GM10266 (cell line): ENCODE measurements around the gene RPS2.
"Not testable (repeated sequence)": the region's sequence is repeated elsewhere in the genome, so short reads cannot be mapped to it uniquely, and the experiment has no call there.

ENCODE experiments used
- DNase-seq: peaks from one replicate; pipeline ENCODE4 v3.0.0; 2012; ENCODE audit errors: extremely low spot score
- TF ChIP-seq, protein P1 (sequence below): IDR thresholded peaks from 2 replicates; pipeline ENCODE4 v1.5.1; 2012; ENCODE audit warnings: mild to moderate bottlenecking, low read depth; ENCODE audit not compliant: control insufficient read depth, insufficient read depth; ENCODE audit errors: missing control alignments

The RPS2 gene

DNA sequence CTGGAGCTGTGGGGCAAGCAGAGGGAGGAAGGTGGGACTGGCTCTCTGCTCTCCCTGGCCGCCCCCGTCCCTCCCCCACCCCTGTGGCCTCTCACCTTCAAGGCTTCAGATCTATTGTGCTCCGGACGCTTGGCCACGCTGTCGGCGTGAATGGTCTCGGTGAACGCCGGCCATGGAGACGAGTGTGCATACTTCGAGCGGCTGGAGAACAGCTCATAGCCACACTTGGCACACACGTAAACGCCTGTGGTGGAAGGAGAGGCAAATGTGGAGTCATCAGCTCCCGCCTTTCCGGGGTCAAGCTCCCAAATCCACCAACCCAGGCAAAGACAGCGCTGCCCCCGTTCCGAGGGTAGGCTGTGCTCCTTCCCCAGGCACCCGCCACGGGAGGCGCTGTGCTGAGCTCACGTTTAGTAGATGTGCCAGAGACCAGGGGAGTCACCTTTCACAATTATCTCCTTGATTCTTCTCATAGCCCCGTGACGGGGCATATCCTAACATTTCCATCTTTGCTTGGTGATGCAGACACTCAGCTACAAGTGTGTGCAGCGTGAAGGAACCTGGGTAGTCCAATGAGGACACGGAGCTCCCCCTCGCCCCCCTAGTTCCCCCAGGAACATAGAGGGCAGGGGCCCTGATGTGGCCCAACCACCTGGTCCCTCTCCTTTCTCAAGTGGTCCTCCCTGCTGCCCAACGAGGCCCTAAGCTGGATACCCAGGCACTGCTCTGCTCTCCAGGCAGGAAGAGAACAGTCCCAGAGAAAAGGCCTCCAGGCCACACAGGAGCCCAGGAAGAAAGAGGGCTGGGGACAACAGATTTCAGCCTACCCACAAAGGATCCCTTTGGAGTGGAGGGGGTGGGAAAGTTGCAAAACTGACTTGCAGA lies 23.2 kb downstream of the RPS2 start:
- TF ChIP-seq, protein P1, sequence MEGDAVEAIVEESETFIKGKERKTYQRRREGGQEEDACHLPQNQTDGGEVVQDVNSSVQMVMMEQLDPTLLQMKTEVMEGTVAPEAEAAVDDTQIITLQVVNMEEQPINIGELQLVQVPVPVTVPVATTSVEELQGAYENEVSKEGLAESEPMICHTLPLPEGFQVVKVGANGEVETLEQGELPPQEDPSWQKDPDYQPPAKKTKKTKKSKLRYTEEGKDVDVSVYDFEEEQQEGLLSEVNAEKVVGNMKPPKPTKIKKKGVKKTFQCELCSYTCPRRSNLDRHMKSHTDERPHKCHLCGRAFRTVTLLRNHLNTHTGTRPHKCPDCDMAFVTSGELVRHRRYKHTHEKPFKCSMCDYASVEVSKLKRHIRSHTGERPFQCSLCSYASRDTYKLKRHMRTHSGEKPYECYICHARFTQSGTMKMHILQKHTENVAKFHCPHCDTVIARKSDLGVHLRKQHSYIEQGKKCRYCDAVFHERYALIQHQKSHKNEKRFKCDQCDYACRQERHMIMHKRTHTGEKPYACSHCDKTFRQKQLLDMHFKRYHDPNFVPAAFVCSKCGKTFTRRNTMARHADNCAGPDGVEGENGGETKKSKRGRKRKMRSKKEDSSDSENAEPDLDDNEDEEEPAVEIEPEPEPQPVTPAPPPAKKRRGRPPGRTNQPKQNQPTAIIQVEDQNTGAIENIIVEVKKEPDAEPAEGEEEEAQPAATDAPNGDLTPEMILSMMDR = no peak
- DNase-seq = no peak

DNA sequence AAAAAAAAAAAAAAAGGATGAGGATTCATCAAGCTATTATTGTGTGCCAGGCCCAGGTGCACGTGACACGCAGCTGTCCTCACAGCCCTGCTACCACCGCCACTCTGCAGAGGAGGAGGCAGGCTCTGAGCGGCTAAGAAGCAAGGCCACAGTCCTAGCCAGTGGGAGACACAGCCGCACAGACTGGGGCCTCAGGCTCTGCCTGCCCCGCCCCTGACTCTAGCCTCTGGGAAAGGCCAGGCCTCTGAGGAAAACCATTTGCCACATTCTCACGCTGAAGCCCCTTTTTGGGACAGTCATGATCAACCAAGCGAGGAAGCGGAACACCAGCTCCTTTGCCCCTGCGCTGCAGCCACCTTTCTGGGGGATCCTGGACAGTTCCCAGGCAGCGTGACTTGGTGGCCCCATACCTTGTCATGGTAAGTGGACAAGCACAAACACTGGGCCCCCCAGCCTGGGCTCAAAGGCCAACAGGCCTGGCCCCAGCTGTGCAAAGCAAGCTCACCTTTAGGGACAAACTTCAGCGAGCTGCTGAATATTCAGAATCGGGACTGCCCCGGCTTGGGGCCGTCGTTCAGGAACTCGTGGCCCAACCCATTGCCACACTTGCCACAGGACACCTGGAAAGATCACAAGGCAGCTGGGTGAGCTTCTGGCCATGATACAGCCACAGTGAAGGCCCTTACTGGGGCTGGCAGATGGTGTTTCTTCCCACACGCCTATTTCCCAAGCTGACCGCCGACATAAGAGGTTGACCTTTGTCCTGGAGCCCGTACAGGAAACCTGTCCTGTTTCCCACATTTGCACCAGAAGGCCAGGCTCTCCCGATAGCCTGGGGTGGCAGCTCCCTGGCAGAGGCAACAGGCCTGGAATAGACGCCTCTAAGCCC lies 24.1 kb downstream of the RPS2 start:
- no peak for DNase-seq

GRCh38 chr16:1939833-1940232 lies 24.8 kb downstream of the RPS2 start:
- DNase-seq = not testable (repeated sequence)

More for the DNA sequence above, 24.1 kb downstream of the RPS2 start:
- TF ChIP-seq, protein P1 = no peak

GRCh38 chr16:1938910-1939309 lies 25.7 kb downstream of the RPS2 start:
- TF ChIP-seq, protein P1 = no peak
- DNase-seq = no peak

- DNase-seq = no peak
Measured at GRCh38 chr16:1938316-1938715, 26.3 kb downstream of the RPS2 start.

GRCh38 chr16:1936945-1937479 lies 27.6 kb downstream of the RPS2 start:
- TF ChIP-seq, protein P1 = no peak
- no peak for DNase-seq

More at GRCh38 chr16:1938316-1938715, 26.3 kb downstream of the RPS2 start:
- TF ChIP-seq, protein P1 = no peak

DNA sequence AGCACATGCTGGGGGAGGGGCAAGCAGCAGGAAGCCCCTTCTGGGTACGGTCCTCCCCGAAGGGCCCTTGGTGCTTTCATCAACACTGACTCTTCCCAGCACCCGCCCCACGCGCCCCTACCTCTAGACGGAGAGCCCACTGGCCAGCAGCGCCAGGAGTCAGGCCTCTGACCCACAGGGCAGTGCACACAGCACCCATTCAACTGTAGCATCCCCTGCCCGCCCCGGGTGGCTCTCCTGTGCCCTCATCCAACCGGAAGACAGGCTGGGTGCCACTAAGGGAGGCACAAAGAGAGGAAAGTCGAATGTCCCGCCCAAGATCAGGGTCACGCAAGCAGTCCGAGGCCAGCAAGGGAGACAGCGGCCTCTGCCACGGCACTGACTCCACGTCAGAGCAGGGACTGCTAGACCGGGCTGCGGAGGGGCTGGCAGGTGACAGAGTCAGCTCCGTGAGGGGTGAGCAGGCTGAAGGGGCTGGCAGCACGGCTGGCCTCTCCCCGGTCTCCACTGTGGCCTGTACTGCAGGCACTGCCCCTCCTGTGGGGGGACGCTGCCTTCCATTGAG lies 31.4 kb downstream of the RPS2 start:
- TF ChIP-seq, protein P1 = no peak
- DNase-seq = no peak
